GM12878 (cell line): ENCODE measurements around the gene MCM5. TPM values are rescaled to one million over a fixed set of nuclear protein-coding genes. Genes with fewer than 3 reads are reported as not detected.

ENCODE experiments used
- ATAC-seq: fragments of 200-7000 bp; cut with Tn5 transposase; 3 replicates; pipeline ENCODE4 v1.9.1; 2020; ENCODE audit warnings: mild to moderate bottlenecking, moderate library complexity
- BruUV-seq: library from RNA; stranded (reverse); fragments of 400-500 nt; replicated peaks from 2 replicates; lab custom pipeline; 2021; lab: Mats Ljungman, UMichigan
- CTCF ChIA-PET: fragments of 300-600 bp; sonication (Branson Sonifier 250); formaldehyde crosslinking; extraction: SDS; loops from one replicate; lab custom pipeline; 2021; ENCODE audit warnings: inconsistent platforms; lab: Yijun Ruan, JAX
- POLR2A ChIA-PET: fragments of 350-600 bp; formaldehyde crosslinking; extraction: SDS; loops from one replicate; lab custom pipeline; 2021; ENCODE audit warnings: inconsistent platforms; lab: Charles Lee
- RAD21 ChIA-PET: fragments of 300-600 bp; sonication (Branson Sonifier 250); formaldehyde crosslinking; loops from one replicate; lab custom pipeline; 2023; ENCODE audit warnings: antibody characterized with exemption; ENCODE audit not compliant: unreplicated experiment; lab: Charles Lee
- SMC1A ChIA-PET: fragments of 300-600 bp; sonication (Branson Sonifier 250); formaldehyde crosslinking; loops from one replicate; lab custom pipeline; 2023; ENCODE audit not compliant: unreplicated experiment, uncharacterized antibody; lab: Charles Lee
- DNase-seq: peaks from one replicate; pipeline ENCODE4 v3.0.0-alpha.2; 2011; ENCODE audit warnings: low read depth, low spot score
- FAIRE-seq: peaks from 3 replicates; lab custom pipeline; 2011; peaks lifted over from hg19 to GRCh38; lab: Jason Lieb, UNC
- H2AFZ ChIP-seq: 2 replicates; pipeline ENCODE4 v1.6.0; 2011; ENCODE audit warnings: low read depth, low read length, control low read depth; ENCODE audit not compliant: control insufficient read depth
- H3K27ac ChIP-seq: 2 replicates; pipeline ENCODE4 v1.5.1; 2011; ENCODE audit warnings: control low read depth; ENCODE audit not compliant: control insufficient read depth, insufficient read depth
- H3K27me3 ChIP-seq, 2 experiments: replicated peaks in 1 of 2; 2 replicates each; pipeline versions ENCODE4 v1.6.0 to v1.6.1; 2011; ENCODE audit warnings: low read length in 1 of 2; ENCODE audit not compliant: control insufficient read depth in 2 of 2, insufficient read depth in 2 of 2
- H3K36me3 ChIP-seq, 2 experiments: 2 replicates each; pipeline ENCODE4 v1.5.1; 2011; ENCODE audit warnings: low read length in 1 of 2; ENCODE audit not compliant: control insufficient read depth in 2 of 2, insufficient read depth in 2 of 2
- H3K4me1 ChIP-seq: 2 replicates; pipeline ENCODE4 v1.6.1; 2011; ENCODE audit warnings: mild to moderate bottlenecking, low read length, moderate library complexity, mixed read lengths; ENCODE audit not compliant: control insufficient read depth, insufficient read depth
- H3K4me2 ChIP-seq: 2 replicates; pipeline ENCODE4 v1.6.0; 2011; ENCODE audit warnings: control low read depth; ENCODE audit not compliant: control insufficient read depth, insufficient read depth
- H3K4me3 ChIP-seq: fragments of 200-600 bp; sonication (generic); 2 replicates; pipeline ENCODE4 v1.5.1; 2016
- H3K79me2 ChIP-seq: 2 replicates; pipeline ENCODE4 v1.6.0; 2011; ENCODE audit warnings: low read length; ENCODE audit not compliant: control insufficient read depth, insufficient read depth
- H3K9ac ChIP-seq: 2 replicates; pipeline ENCODE4 v1.8.0; 2011; ENCODE audit warnings: low read length, control low read depth, mixed read lengths; ENCODE audit not compliant: control insufficient read depth, insufficient read depth
- H3K9me3 ChIP-seq: replicated peaks from 3 replicates; pipeline ENCODE4 v1.5.1; 2011; ENCODE audit warnings: mild to moderate bottlenecking, low read length; ENCODE audit not compliant: control insufficient read depth, insufficient read depth
- H4K20me1 ChIP-seq: 2 replicates; pipeline ENCODE4 v1.6.0; 2011; ENCODE audit not compliant: control insufficient read depth, insufficient read depth
- ATF2 ChIP-seq: IDR thresholded peaks from 2 replicates; pipeline ENCODE4 v1.6.1; 2012; ENCODE audit warnings: low read length, inconsistent platforms
- DPF2 ChIP-seq: fragments of 450-650 bp; IDR thresholded peaks from 2 replicates; pipeline ENCODE4 v1.6.1; 2017; ENCODE audit warnings: mild to moderate bottlenecking
- HCFC1 ChIP-seq: fragments of 150-350 bp; IDR thresholded peaks from 2 replicates; pipeline ENCODE4 v1.6.1; 2014; ENCODE audit warnings: low read length
- JUND ChIP-seq: IDR thresholded peaks from 2 replicates; pipeline ENCODE4 v1.6.1; 2012; ENCODE audit warnings: low read depth, mild to moderate bottlenecking, low read length, improper control_type of control experiment, moderate library complexity
- NFYB ChIP-seq: IDR thresholded peaks from 2 replicates; pipeline ENCODE4 v1.6.1; 2011; ENCODE audit warnings: low read depth, mild to moderate bottlenecking, low read length, improper control_type of control experiment, moderate library complexity; ENCODE audit not compliant: insufficient read depth
- POLR2A ChIP-seq: IDR thresholded peaks from 2 replicates; pipeline ENCODE4 v1.6.1; 2011; ENCODE audit warnings: low read depth, mild to moderate bottlenecking, low read length
- POU2F2 ChIP-seq: IDR thresholded peaks from 3 replicates; pipeline ENCODE4 v1.6.1; 2011; ENCODE audit warnings: low read depth, mild to moderate bottlenecking, low read length, borderline replicate concordance
- RFX5 ChIP-seq: IDR thresholded peaks from 2 replicates; pipeline ENCODE4 v1.6.1; 2011; ENCODE audit warnings: low read depth, low read length, improper control_type of control experiment
- SPI1 ChIP-seq: IDR thresholded peaks from 2 replicates; pipeline ENCODE4 v1.6.1; 2011; ENCODE audit warnings: low read depth, mild to moderate bottlenecking, low read length, moderate library complexity, borderline replicate concordance; ENCODE audit not compliant: insufficient read depth
- USF2 ChIP-seq: IDR thresholded peaks from 2 replicates; pipeline ENCODE4 v1.6.1; 2011; ENCODE audit warnings: low read depth, low read length, improper control_type of control experiment, borderline replicate concordance
- ZBED1 ChIP-seq: IDR thresholded peaks from 2 replicates; pipeline ENCODE4 v1.6.1; 2016; ENCODE audit warnings: borderline replicate concordance
- ZBTB11 ChIP-seq: fragments of 450-650 bp; formaldehyde crosslinking; IDR thresholded peaks from 2 replicates; pipeline ENCODE4 v1.5.0; 2022; ENCODE audit warnings: mild to moderate bottlenecking, missing genetic modification characterization
- WGBS: methylation state at CpG from one replicate; pipeline ENCODE4 v1.1.6; 2016; ENCODE audit warnings: low lambda C conversion rate; ENCODE audit not compliant: insufficient replicate concordance, insufficient coverage; ENCODE audit errors: missing lambda C conversion rate; 5-methylcytosine and 5-hydroxymethylcytosine counted together
- in situ Hi-C: fragments of 300-500 bp; cut with MboI; formaldehyde crosslinking; loops from 9 replicates; pipeline ENCODE4 v1.14.3; 2018; ENCODE audit warnings: mixed read lengths
- intact Hi-C: fragments of 100-400 bp; cut with micrococcal nuclease; formaldehyde crosslinking; loops from one replicate; pipeline ENCODE4 v1.14.2; 2022; ENCODE audit not compliant: unreplicated experiment
- polyA plus RNA-seq, 11 experiments: library from polyadenylated mRNA; depleted of rRNA in 4 of 11; unstranded in 6 of 11; stranded (reverse) in 5 of 11; fragments of >200 nt; fragmentation: Nextera tagmentation in 4 of 11; fragmentation: Illumina TruSeq in 1 of 11; extraction: Ambion mirVana in 4 of 11; extraction: Trizol in 1 of 11; gene quantifications; 1 replicate in 1 of 11; 2 replicates in 10 of 11; pipeline versions ENCODE4 v1.2.1 to v1.2.3, GENCODE V29; 2011 to 2016; ENCODE audit warnings: inconsistent platforms in 2 of 11, missing spikeins in 2 of 11, low read depth in 1 of 11
- total RNA-seq, 4 experiments: library from RNA; depleted of rRNA in 3 of 4; stranded (reverse); fragments of >200 nt in 3 of 4; fragmentation: Illumina TruSeq in 1 of 4; extraction: Trizol in 1 of 4; gene quantifications; 2 replicates each; pipeline versions ENCODE4 v1.2.1 to v1.2.3, GENCODE V29; 2013 to 2021

MCM5 gene
- total and polyA plus RNA-seq, 10 of the 15 experiments (the other 5 are each of a cell fraction or from before 2014, with no cell fraction given): 14.1 to 360 (median 164) TPM

- FAIRE-seq: no peak
- H3K9me3 ChIP-seq: no peaks in the 10 kb centered on the region
- 97% methylated on average over 19 of the region's 19 CpGs for WGBS
- ChIA-PET RAD21 (no interaction called here), SMC1A (interaction anchor here (1.6 kb wide), 1 partner anchor 11 kb away, joined by 3 read pairs; no protein-coding TSS in a partner anchor), POLR2A (interaction anchor here (0.6 kb wide), 1 partner anchor 18 kb away, joined by 3 read pairs; no protein-coding TSS in a partner anchor), CTCF (interaction anchor here (3.0 kb wide), 1 partner anchor 24 kb away, joined by 16 read pairs; no protein-coding TSS in a partner anchor)
- H3K4me2 ChIP-seq: no peak overlapping the region
- no peak for DNase-seq
- peaks cover 2% of the 10 kb centered on the region; the same call in 1 of the 2 replicates for H3K79me2 ChIP-seq
- H3K4me1 ChIP-seq: peaks cover 7% of the 10 kb centered on the region; the same call in 1 of the 2 replicates
- H2AFZ ChIP-seq: no peak overlapping the region
- no peak for ATAC-seq
- no peaks in the 10 kb centered on the region for H4K20me1 ChIP-seq
- TF ChIP-seq POLR2A (no peak), HCFC1 (no peak), POU2F2 (no peak), USF2 (no peak), NFYB (no peak), SPI1 (no peak), JUND (no peak), DPF2 (no peak), RFX5 (no peak), ZBED1 (no peak), ATF2 (no peak), ZBTB11 (no peak)
- in situ Hi-C loops: loop anchor here (25.0 kb wide), 1 partner anchor 1826 kb away; the partner anchor contains the start of gene SSTR3
- BruUV-seq: no TSS peak
- H3K9ac ChIP-seq: no peak overlapping the region
- H3K27me3 ChIP-seq: no peaks in the 10 kb centered on the region
- intact Hi-C loops: no loop called here
- H3K27ac ChIP-seq: no peak overlapping the region
- H3K36me3 ChIP-seq: peaks cover 13 to 15% of the 10 kb centered on the region in 2 experiments; a peak in 3 of 4 replicates
- no peak overlapping the region for H3K4me3 ChIP-seq
These were observed 13.2 kb upstream of the MCM5 start for GRCh38 chr22:35386670-35387288.
